ENCODE measurements around the gene NUP37. TPM values are rescaled to one million over a fixed set of nuclear protein-coding genes. Genes with fewer than 3 reads are reported as not detected.

The NUP37 gene
- total RNA-seq, 1 donor from 2014 or later = 141 TPM

DNA sequence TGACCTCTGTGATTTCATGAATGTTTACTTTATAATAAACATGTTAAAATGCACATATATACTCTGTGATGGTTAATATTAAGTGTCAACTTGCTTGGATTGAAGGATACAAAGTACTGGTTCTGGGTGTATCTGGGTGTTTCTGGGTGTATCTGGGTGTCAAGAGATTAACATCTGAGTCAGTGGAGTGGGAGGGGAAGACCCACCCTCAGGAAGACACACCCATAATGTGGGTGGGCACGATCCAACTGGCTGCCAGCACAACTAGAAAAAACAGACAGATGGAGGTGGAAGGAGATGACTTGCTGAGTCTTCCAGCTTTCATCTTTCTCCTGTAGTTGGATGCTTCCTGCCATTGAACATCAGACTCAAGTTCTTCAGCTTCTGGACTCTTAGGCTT lies 11.9 kb downstream of the NUP37 start:
- peaks cover 59% of the 10 kb centered on the region for H3K36me3 Mint-ChIP-seq
- no peaks in the 10 kb centered on the region for H3K4me1 Mint-ChIP-seq
- H3K36me3 ChIP-seq = peaks cover 44% of the 10 kb centered on the region

DNA sequence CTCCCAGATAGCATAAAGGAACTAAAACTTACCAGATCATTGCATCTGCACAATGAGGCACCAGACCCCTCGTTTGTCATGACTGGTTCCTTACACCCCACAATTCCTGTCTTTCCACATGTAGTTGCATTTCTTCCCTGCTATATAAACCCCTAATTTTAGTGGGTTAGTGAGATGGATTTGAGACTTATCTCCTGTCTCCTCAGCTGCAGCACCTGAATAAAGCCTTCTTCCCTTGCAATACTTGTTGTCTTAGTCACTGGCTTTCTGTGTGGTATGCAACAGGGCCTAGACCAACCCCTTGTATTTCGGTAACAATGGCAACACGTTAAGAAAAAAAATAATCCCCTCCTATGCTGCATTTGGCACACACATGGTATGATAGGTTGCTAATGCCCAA lies 13.0 kb downstream of the NUP37 start:
- H3K27me3 Mint-ChIP-seq (ENCODE audit: insufficient read depth, low read depth) = peaks cover 3% of the 10 kb centered on the region

More for the DNA sequence above, 11.9 kb downstream of the NUP37 start:
- DNase-seq (ENCODE audit: low spot score) = no peak
- Mint-ChIP-seq H3K27ac (no peak overlapping the region), H3K9me3 (peaks cover 14% of the 10 kb centered on the region), H3K4me3 (no peak overlapping the region), H3K27me3 (ENCODE audit: insufficient read depth, low read depth) (peaks cover 3% of the 10 kb centered on the region)
- H3K27ac ChIP-seq = no peak overlapping the region
- H3K79me2 ChIP-seq (ENCODE audit: low read depth) = no peaks in the 10 kb centered on the region
- no peak for TF ChIP-seq EZH2phosphoT487 (IDR thresholded peaks at IDR 0.05)
- TF ChIP-seq, protein P1, sequence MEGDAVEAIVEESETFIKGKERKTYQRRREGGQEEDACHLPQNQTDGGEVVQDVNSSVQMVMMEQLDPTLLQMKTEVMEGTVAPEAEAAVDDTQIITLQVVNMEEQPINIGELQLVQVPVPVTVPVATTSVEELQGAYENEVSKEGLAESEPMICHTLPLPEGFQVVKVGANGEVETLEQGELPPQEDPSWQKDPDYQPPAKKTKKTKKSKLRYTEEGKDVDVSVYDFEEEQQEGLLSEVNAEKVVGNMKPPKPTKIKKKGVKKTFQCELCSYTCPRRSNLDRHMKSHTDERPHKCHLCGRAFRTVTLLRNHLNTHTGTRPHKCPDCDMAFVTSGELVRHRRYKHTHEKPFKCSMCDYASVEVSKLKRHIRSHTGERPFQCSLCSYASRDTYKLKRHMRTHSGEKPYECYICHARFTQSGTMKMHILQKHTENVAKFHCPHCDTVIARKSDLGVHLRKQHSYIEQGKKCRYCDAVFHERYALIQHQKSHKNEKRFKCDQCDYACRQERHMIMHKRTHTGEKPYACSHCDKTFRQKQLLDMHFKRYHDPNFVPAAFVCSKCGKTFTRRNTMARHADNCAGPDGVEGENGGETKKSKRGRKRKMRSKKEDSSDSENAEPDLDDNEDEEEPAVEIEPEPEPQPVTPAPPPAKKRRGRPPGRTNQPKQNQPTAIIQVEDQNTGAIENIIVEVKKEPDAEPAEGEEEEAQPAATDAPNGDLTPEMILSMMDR (IDR thresholded peaks at IDR 0.05) = no peak
- TF ChIP-seq EZH2 (IDR thresholded peaks at IDR 0.05) = no peak
- no peaks in the 10 kb centered on the region for H3F3A ChIP-seq (ENCODE audit: low read depth)
- H3K4me3 ChIP-seq = no peak overlapping the region
- no peaks in the 10 kb centered on the region for H3K27me3 ChIP-seq
- H3K4me2 ChIP-seq = no peak overlapping the region
- no peaks in the 10 kb centered on the region for H3K9me3 ChIP-seq (ENCODE audit: low read depth)
- no peaks in the 10 kb centered on the region for H3K4me1 ChIP-seq
- H4K20me1 ChIP-seq (ENCODE audit: low read depth) = no peaks in the 10 kb centered on the region
- no peak overlapping the region for H3K9ac ChIP-seq
- H2AFZ ChIP-seq (replicated peaks) = no peak overlapping the region

DNA sequence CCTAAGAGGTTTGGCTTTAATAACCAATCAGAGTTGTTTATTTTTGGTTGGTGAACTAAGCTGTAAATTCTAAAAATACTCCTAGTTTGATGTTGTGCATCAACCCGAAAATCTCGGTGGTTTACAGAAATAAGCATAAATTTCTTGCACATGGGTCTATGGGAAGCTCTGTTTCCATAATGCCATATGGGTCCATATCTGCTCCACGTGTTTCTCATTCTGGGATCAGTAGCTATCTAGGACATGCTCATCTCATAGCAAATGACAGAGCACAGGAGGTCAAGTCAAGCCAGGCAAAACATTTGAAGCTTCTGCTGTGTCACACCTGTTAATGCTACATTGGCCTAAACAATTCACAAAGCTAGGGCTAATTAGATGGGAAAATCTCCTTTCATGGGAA lies 23.1 kb downstream of the NUP37 start:
- Mint-ChIP-seq H3K4me1 (no peaks in the 10 kb centered on the region), H3K27ac (no peak overlapping the region), H3K9me3 (no peaks in the 10 kb centered on the region), H3K36me3 (peaks cover 4% of the 10 kb centered on the region), H3K4me3 (no peak overlapping the region), H3K27me3 (ENCODE audit: insufficient read depth, low read depth) (no peaks in the 10 kb centered on the region)
- no peaks in the 10 kb centered on the region for H3K27me3 ChIP-seq
- no peak overlapping the region for H3K4me2 ChIP-seq
- H3K9ac ChIP-seq = no peak overlapping the region
- no peak for DNase-seq (ENCODE audit: low spot score)
- no peaks in the 10 kb centered on the region for H4K20me1 ChIP-seq (ENCODE audit: low read depth)
- H3K36me3 ChIP-seq = peaks cover 14% of the 10 kb centered on the region
- no peak overlapping the region for H2AFZ ChIP-seq (replicated peaks)
- H3K79me2 ChIP-seq (ENCODE audit: low read depth) = no peaks in the 10 kb centered on the region
- no peaks in the 10 kb centered on the region for H3F3A ChIP-seq (ENCODE audit: low read depth)
- H3K4me1 ChIP-seq = no peaks in the 10 kb centered on the region
- TF ChIP-seq EZH2 (IDR thresholded peaks at IDR 0.05) (no peak), EZH2phosphoT487 (IDR thresholded peaks at IDR 0.05) (no peak)
- TF ChIP-seq, protein P1 (IDR thresholded peaks at IDR 0.05) = no peak
- H3K9me3 ChIP-seq (ENCODE audit: low read depth) = no peaks in the 10 kb centered on the region
- no peak overlapping the region for H3K27ac ChIP-seq
- no peak overlapping the region for H3K4me3 ChIP-seq

More for the DNA sequence above, 13.0 kb downstream of the NUP37 start:
- Histone ChIP-seq H3K4me3 (no peak overlapping the region), H3K4me2 (no peak overlapping the region), H3K27ac (no peak overlapping the region), H3K79me2 (ENCODE audit: low read depth) (no peaks in the 10 kb centered on the region), H2AFZ (replicated peaks) (no peak overlapping the region), H4K20me1 (ENCODE audit: low read depth) (no peaks in the 10 kb centered on the region), H3K27me3 (no peaks in the 10 kb centered on the region), H3K9me3 (ENCODE audit: low read depth) (no peaks in the 10 kb centered on the region), H3K9ac (no peak overlapping the region), H3K4me1 (no peaks in the 10 kb centered on the region), H3K36me3 (peaks cover 41% of the 10 kb centered on the region), H3F3A (ENCODE audit: low read depth) (no peaks in the 10 kb centered on the region)
- DNase-seq (ENCODE audit: low spot score) = no peak
- Mint-ChIP-seq H3K9me3 (peaks cover 14% of the 10 kb centered on the region), H3K36me3 (peaks cover 64% of the 10 kb centered on the region), H3K4me1 (no peaks in the 10 kb centered on the region), H3K4me3 (no peak overlapping the region), H3K27ac (no peak overlapping the region)
- TF ChIP-seq EZH2 (IDR thresholded peaks at IDR 0.05) (no peak), EZH2phosphoT487 (IDR thresholded peaks at IDR 0.05) (no peak)
- TF ChIP-seq, protein P1 (IDR thresholded peaks at IDR 0.05) = no peak

All from neural progenitor cell (in vitro differentiated cells).